Naive B cell (primary cell): ENCODE measurements around the gene MT1A. TPM values are rescaled to one million over a fixed set of nuclear protein-coding genes. Genes with fewer than 3 reads are reported as not detected.

Source experiments
- ATAC-seq, 2 donors: fragments of 150-1000 bp; cut with Tn5 transposase; 2 replicates each; pipeline ENCODE4 v1.10.0; 2021; ENCODE audit warnings: low read depth in 2 of 2, mild to moderate bottlenecking in 2 of 2, moderate library complexity in 2 of 2
- DNase-seq: peaks from one replicate; pipeline ENCODE4 v3.0.0; 2022
- H3K27ac Mint-ChIP-seq, 6 donors: one replicate each; pipeline ENCODE4 v1.8.0; 2020 to 2022; ENCODE audit warnings: mild to moderate bottlenecking in 6 of 6, mixed read lengths in 6 of 6, moderate library complexity in 5 of 6, inconsistent platforms in 2 of 6
- H3K27me3 Mint-ChIP-seq, 3 donors: one replicate each; pipeline ENCODE4 v1.8.0; 2021 to 2022; ENCODE audit warnings: mixed read lengths in 3 of 3, mild to moderate bottlenecking in 1 of 3
- H3K36me3 Mint-ChIP-seq, 2 donors: one replicate each; pipeline ENCODE4 v1.8.0; 2020 to 2022; ENCODE audit warnings: mixed read lengths in 2 of 2, inconsistent platforms in 1 of 2, mild to moderate bottlenecking in 1 of 2
- H3K4me1 Mint-ChIP-seq, 3 donors: one replicate each; pipeline ENCODE4 v1.8.0; 2020 to 2022; ENCODE audit warnings: mixed read lengths in 3 of 3, inconsistent platforms in 1 of 3, mild to moderate bottlenecking in 1 of 3, moderate library complexity in 1 of 3
- H3K4me3 Mint-ChIP-seq, 8 donors: one replicate each; pipeline ENCODE4 v1.8.0; 2020 to 2022; ENCODE audit warnings: mild to moderate bottlenecking in 8 of 8, mixed read lengths in 8 of 8, moderate library complexity in 8 of 8, inconsistent platforms in 2 of 8
- H3K9me3 Mint-ChIP-seq, 7 donors: one replicate each; pipeline ENCODE4 v1.8.0; 2020 to 2022; ENCODE audit warnings: mixed read lengths in 7 of 7, mild to moderate bottlenecking in 5 of 7, inconsistent platforms in 2 of 7, moderate library complexity in 1 of 7
- polyA plus RNA-seq, 6 donors: library from polyadenylated mRNA; unstranded; fragments of 300-500 nt; fragmentation: Illumina TruSeq; gene quantifications; one replicate each; pipeline ENCODE4 v1.2.3, GENCODE V29; 2021; ENCODE audit warnings: low read depth in 6 of 6

MT1A gene
- polyA plus RNA-seq, 6 donors from 2014 or later, result not detected

DNA sequence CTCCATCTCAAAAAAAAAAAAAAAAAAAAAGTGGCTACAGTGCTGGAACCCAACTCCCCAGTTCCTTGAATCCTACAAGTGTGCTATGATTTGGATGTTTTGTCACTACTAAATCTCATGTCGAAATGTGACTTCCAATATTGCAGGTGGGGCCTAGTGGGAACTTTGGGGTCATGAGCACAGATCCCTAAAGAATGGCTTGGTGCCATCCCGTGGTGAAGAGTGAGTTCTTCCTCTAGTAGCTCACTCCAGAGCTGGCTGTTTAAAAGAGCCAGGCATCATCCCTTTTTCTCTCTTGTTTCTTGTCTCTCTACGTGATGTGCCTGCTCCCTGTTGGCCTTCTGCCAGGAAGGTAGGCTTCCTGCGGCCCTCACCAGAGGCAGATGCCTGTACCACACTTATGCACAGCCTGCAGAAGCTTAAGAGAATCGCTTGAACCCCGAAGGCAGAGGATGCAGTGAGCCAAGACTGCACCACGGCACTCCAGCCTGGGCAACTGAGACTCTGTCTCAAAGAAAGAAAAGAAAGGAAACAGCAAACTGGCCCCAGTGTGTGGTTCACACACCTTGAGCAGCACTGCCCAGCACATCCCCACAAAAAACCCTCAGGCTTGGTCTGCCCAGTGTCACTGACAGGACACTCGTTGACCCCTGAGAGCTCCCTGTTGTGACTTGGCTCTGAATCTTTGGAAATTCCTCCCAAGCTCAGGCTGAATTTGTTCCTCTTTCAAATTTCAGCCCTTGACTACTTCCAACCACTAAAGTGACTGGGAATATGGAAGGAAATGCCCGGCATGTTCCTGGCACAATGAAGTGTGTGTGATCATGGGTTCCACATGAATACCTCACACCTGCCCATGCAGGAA lies 9.7 kb upstream of the MT1A start:
- ATAC-seq (no peak), DNase-seq (no peak)
- Mint-ChIP-seq H3K4me3 (no peak overlapping the region), H3K27me3 (peaks cover 40 to 68% (median 53%) of the 10 kb centered on the region in 3 donors), H3K9me3 (no peaks in the 10 kb centered on the region), H3K36me3 (no peaks in the 10 kb centered on the region), H3K27ac (no peak overlapping the region), H3K4me1 (peaks cover 31 to 46% (median 46%) of the 10 kb centered on the region in 3 donors)

DNA sequence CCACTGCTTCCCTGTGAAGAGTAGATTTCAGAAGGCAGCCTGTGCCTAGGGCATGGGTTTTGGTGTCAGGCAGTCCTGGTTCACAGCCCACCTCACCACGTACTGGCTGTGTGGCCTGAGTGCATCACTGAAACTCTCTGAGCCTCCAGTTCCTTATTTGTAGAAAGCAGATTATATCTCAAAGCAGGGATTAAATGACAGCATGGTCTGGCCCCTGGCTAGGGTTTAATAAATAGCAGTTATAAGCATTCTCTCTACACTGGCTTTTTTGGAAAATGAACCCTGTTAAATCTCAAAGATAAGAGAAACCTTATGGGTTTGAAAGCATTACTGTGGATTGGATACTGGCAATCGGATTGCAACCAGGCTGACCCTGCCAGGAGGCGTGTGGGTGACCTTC lies 8.9 kb upstream of the MT1A start:
- peaks cover 31 to 46% (median 44%) of the 10 kb centered on the region in 3 donors for H3K4me1 Mint-ChIP-seq
- H3K27me3 Mint-ChIP-seq, result peaks cover 42 to 70% (median 54%) of the 10 kb centered on the region in 3 donors
- no peaks in the 10 kb centered on the region for H3K36me3 Mint-ChIP-seq
- H3K4me3 Mint-ChIP-seq, result no peak overlapping the region
- H3K9me3 Mint-ChIP-seq, result no peaks in the 10 kb centered on the region
- H3K27ac Mint-ChIP-seq, result no peak overlapping the region
- no peak for ATAC-seq
- DNase-seq, result no peak

DNA sequence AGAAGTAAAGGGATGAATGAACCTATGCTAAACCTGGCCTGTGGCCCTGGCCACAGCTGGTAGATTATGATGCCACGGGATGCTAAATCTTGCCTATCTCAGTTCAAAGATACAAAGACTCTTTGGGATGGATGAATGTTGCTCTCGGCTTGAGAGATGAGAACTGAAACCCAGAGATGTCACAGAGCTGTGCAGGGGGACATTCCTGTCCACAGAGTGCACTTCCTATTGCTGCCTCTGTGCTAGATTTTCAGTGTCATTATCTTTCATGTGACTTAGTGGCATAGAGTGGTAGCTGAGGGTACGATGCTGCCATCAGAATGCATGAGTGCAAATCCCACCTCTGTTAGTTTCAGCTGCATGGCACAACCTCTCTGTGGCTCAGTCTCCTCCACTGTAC lies 8.3 kb upstream of the MT1A start:
- peaks cover 44 to 70% (median 54%) of the 10 kb centered on the region in 3 donors for H3K27me3 Mint-ChIP-seq
- H3K4me3 Mint-ChIP-seq, result peak overlapping the region in 2 of 8 donors; percentile 3 to 38
- peak; percentile 95 for ATAC-seq
- H3K36me3 Mint-ChIP-seq, result no peaks in the 10 kb centered on the region
- peak overlapping the region in 1 of 6 donors; percentile 2 for H3K27ac Mint-ChIP-seq
- DNase-seq, result peak; percentile 42
- no peaks in the 10 kb centered on the region for H3K9me3 Mint-ChIP-seq
- H3K4me1 Mint-ChIP-seq, result peaks cover 32 to 47% (median 45%) of the 10 kb centered on the region in 3 donors

DNA sequence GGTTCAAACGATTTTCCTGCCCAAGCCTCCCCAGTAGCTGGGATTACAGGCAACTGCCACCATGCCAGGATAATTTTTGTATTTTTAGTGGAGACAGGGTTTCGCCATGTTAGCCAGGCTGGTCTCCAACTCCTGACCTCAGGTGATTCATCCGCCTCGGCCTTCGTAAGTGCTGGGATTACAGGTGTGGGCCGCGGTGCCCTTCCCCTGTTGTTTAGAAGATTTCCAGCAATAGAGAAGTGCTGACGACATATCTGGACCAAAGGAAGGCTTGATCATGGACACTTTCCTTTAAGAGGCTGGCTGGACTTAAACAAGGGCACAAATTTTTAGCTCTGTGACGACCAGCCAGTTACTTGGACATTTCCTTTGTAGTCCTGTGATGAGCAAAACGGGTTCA lies 7.3 kb upstream of the MT1A start:
- DNase-seq, result no peak
- Mint-ChIP-seq H3K27ac (no peak overlapping the region), H3K4me1 (peaks cover 25 to 45% (median 40%) of the 10 kb centered on the region in 3 donors), H3K9me3 (no peaks in the 10 kb centered on the region), H3K36me3 (no peaks in the 10 kb centered on the region), H3K4me3 (peak overlapping the region in 3 of 8 donors; percentile 69 to 80 (median 75)), H3K27me3 (peaks cover 44 to 70% (median 53%) of the 10 kb centered on the region in 3 donors)
- ATAC-seq, result no peak

DNA sequence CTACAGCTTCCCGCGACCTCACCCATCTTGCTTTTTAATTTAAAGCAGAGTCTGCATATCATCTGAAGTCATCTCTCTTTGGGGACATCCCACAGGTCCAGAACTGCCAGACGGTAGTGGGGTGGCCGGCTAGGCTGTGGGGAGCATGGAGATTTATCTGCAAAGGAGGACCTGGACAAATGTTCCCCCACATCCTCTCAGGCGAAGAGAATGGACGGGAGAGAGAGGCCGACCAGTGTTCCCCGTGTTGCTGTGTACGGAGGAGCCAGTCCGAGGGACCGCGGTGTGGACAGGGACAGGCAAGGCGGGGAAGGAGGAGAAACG lies 6.7 kb upstream of the MT1A start:
- H3K27me3 Mint-ChIP-seq, result peaks cover 50 to 70% (median 57%) of the 10 kb centered on the region in 3 donors
- H3K36me3 Mint-ChIP-seq, result no peaks in the 10 kb centered on the region
- H3K4me3 Mint-ChIP-seq, result peak overlapping the region in 7 of 8 donors; percentile 37 to 87 (median 80)
- H3K9me3 Mint-ChIP-seq, result no peaks in the 10 kb centered on the region
- peaks cover 25 to 45% (median 40%) of the 10 kb centered on the region in 3 donors for H3K4me1 Mint-ChIP-seq
- ATAC-seq (no peak), DNase-seq (no peak)
- H3K27ac Mint-ChIP-seq, result peak overlapping the region in 1 of 6 donors; percentile 2

DNA sequence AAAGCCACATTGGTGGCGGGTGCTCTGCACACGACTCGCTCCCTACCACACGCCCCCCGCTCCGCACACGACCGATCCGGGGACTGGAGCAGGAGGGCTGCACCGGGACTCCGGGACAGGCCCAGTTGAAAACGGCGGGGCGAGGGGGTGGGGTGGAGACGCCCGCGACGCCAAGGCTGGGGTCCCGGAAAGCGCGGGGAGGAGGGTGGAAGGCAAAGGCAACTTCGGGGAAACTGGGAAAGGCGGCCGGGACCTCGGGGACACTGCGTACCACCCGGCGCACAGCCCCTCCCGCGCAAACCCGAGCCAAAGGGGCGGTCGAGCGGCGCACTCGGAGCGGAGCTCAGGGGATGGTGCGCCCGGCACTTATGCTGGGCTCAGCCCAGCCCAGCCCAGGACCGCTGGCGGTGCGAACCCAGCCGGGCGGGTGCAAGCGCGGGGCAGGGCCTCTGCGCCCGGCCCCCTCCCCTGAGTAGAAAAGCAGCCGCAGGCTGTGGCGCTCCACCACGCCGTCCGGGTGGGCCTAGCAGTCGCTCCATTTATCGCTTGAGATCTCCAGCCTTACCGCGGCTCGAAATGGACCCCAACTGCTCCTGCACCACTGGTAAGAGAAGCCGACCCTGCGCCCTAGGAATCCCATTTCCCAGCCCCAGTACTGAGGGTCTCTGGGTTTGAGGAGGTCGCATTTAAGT lies 6.2 kb upstream of the MT1A start, which contains the start of gene MT1M:
TSS of gene MT1M (plus strand) at position 504 of the 692 bp plus-strand sequence. CDS start at position 577, 73 bp downstream.
- H3K4me3 Mint-ChIP-seq, result peak within 1 kb of the TSS; percentile 45 to 87 (median 78)
- peaks cover 51 to 70% (median 62%) of the 10 kb centered on the region in 3 donors for H3K27me3 Mint-ChIP-seq
- H3K9me3 Mint-ChIP-seq, result no peaks in the 10 kb centered on the region
- ATAC-seq (no peak), DNase-seq (no peak)
- no peaks in the 10 kb centered on the region for H3K36me3 Mint-ChIP-seq
- peak within 1 kb of the TSS in 1 of 6 donors; percentile 2 for H3K27ac Mint-ChIP-seq
- peaks cover 25 to 48% (median 40%) of the 10 kb centered on the region in 3 donors for H3K4me1 Mint-ChIP-seq

DNA sequence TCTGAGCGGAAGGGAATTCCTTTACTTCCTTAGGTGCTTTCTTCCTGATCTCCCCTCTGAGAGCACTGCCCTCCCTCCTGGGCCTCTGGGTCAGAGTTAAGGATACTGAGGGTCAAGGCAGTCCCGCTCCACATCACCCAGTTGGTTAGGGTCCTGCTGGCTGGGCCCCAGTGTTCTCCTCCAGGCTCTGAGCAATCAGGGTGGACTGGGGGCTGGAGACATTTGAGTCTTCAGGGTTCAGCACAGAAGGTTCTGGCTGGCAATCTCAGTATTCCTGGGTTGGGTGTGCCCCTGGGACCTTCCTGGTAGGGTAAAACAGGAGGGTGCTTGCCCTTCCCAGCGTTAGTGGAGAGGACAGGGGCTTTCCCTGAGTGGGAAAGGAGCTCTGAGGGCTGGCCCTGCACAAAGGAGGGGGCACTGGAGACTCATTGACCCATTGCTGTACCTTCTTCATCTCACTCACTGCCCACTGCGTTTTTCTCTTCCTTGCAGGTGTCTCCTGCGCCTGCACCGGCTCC lies 5.6 kb upstream of the MT1A start:
- Mint-ChIP-seq H3K9me3 (no peaks in the 10 kb centered on the region), H3K27me3 (peaks cover 57 to 76% (median 68%) of the 10 kb centered on the region in 3 donors), H3K4me3 (peak overlapping the region; percentile 25 to 83 (median 63)), H3K4me1 (peaks cover 28 to 54% (median 44%) of the 10 kb centered on the region in 3 donors), H3K27ac (no peak overlapping the region), H3K36me3 (no peaks in the 10 kb centered on the region)
- no peak for DNase-seq
- ATAC-seq, result no peak

DNA sequence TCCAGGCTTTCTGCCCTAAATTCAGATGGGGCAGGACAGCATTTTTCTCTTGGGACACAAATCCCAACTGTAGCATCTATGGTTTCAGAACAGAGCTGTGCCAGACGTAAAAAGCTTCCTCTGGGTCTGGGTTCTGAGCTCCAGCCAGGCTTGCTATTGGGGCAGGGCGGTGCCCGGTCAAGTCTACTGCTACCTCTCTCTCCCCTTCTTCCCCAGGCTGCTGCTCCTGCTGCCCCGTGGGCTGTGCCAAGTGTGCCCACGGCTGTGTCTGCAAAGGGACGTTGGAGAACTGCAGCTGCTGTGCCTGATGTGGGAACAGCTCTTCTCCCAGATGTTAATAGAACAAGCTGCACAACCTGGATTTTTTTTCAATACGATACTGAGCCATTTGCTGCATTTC lies 4.9 kb upstream of the MT1A start:
- no peak overlapping the region for H3K27ac Mint-ChIP-seq
- H3K27me3 Mint-ChIP-seq, result peaks cover 59 to 81% (median 72%) of the 10 kb centered on the region in 3 donors
- H3K4me3 Mint-ChIP-seq, result peak overlapping the region in 4 of 8 donors; percentile 7 to 83 (median 17)

DNA sequence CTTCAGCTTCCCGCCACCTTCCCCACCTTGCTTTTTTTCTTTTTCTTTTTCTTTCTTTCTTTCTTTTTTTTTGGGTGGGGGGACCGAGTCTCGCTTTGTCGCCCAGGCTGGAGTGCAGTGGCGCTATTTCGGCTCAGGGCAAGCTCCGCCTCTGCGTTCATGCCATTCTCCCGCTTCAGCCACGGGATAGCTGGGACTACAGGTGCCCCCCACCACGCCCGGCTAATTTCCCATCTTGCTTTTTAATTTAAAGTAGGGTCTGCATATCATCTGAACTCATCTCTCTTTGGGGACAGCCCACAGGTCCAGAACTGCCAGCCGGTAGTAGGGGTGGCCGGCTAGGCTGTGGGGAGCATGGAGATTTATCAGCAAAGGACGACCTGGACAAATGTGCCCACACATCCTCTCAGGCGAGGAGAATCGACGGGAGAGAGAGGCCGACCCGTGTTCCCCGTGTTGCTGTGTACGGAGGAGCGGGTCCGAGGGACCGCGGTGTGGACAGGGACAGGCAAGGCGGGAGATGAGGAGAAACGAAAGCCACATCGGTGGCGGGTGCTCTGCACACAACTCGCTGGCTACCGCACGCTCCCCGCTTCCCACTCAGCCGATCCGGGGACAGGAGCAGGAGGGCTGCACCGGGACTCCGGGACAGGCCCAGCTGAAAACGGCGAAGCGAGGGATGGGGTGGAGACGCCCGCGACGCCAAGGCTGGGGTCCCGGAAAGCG lies 3.6 kb upstream of the MT1A start:
- H3K4me1 Mint-ChIP-seq, result peaks cover 26 to 51% (median 36%) of the 10 kb centered on the region in 3 donors
- H3K27ac Mint-ChIP-seq, result peak overlapping the region in 3 of 6 donors; percentile 47 to 91 (median 64)
- H3K4me3 Mint-ChIP-seq, result peak overlapping the region in 6 of 8 donors; percentile 51 to 82 (median 68)
- ATAC-seq (no peak), DNase-seq (no peak)
- H3K27me3 Mint-ChIP-seq, result peaks cover 70 to 91% (median 83%) of the 10 kb centered on the region in 3 donors
- no peaks in the 10 kb centered on the region for H3K36me3 Mint-ChIP-seq
- H3K9me3 Mint-ChIP-seq, result peaks cover 0 to 1% (median 0%) of the 10 kb centered on the region in 7 donors

More for the DNA sequence above, 4.9 kb upstream of the MT1A start:
- Mint-ChIP-seq H3K36me3 (no peaks in the 10 kb centered on the region), H3K9me3 (peaks cover 0 to under 1% (median 0%) of the 10 kb centered on the region in 7 donors), H3K4me1 (peaks cover 29 to 56% (median 47%) of the 10 kb centered on the region in 3 donors)
- DNase-seq (no peak), ATAC-seq (no peak)

DNA sequence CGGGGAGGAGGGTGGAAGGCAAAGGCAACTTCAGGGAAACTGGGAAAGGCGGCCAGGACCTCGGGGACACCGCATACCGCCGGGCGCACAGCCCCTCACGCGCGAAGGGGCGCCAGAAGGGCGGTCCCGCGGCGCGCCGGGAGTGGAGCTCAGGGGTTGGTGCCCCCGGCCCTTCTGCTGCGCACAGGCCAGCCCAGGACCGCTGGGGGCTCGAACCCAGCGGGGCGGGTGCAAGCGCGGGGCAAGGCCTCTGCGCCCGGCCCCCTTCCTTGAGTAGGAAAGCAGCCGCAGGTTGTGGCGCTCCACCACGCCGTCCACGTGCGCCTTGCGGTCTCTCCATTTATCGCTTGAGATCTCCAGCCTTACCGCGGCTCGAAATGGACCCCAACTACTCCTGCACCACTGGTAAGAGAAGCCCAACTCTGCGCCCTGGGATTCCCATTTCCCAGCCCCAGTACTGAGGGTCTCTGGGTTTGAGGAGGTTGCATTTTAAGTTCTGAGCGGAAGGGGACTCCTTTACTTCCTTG lies 3.0 kb upstream of the MT1A start:
- H3K27ac Mint-ChIP-seq, result peak overlapping the region in 1 of 6 donors; percentile 64
- no peak for DNase-seq
- H3K4me3 Mint-ChIP-seq, result peak overlapping the region in 5 of 8 donors; percentile 32 to 82 (median 70)
- H3K9me3 Mint-ChIP-seq, result peaks cover 0 to 1% (median 0%) of the 10 kb centered on the region in 7 donors
- no peaks in the 10 kb centered on the region for H3K36me3 Mint-ChIP-seq
- peaks cover 20 to 45% (median 30%) of the 10 kb centered on the region in 3 donors for H3K4me1 Mint-ChIP-seq
- ATAC-seq, result peak in 1 of 2 donors; percentile 23
- peaks cover 70 to 97% (median 89%) of the 10 kb centered on the region in 3 donors for H3K27me3 Mint-ChIP-seq

DNA sequence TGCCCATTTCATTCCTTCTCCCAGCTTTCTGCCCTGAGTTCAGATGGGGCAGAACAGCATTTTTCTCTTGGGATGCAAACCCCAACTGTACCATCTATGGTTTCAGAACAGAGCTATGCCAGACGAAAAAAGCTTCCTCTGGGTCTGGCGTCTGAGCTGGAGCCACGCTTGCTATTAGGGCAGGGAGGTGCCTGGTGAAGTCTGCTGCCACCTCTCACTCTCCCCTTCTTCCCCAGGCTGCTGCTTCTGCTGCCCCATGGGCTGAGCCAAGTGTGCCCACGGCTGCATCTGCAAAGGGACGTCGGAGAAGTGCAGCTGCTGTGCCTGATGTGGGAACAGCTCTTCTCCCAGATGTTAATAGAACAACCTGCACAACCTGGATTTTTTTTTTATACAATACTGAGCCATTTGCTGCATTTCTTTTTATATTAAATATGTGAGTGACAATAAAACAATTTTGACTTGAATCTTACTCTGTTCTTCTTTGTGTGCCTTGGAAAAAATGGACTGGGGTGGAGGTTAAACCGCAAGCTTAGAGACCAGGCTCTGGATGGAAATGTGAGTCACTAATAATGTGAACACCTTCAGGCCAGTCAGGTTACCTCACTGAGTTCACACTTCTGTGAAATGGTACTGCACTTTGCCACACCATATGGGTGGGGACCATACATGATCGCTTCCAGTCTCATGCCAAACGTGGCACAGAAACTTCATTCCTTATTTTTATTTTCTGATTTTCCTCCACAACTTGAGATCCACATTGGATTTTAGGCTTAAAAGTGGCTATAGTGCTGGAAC lies 1.7 kb upstream of the MT1A start:
- Mint-ChIP-seq H3K4me1 (peaks cover 16 to 34% (median 25%) of the 10 kb centered on the region in 3 donors), H3K36me3 (no peaks in the 10 kb centered on the region), H3K4me3 (peak overlapping the region in 1 of 8 donors; percentile 22), H3K27ac (no peak overlapping the region), H3K9me3 (peaks cover 0 to 1% (median 0%) of the 10 kb centered on the region in 7 donors), H3K27me3 (peaks cover 74 to 96% (median 89%) of the 10 kb centered on the region in 3 donors)
- ATAC-seq (no peak), DNase-seq (no peak)

DNA sequence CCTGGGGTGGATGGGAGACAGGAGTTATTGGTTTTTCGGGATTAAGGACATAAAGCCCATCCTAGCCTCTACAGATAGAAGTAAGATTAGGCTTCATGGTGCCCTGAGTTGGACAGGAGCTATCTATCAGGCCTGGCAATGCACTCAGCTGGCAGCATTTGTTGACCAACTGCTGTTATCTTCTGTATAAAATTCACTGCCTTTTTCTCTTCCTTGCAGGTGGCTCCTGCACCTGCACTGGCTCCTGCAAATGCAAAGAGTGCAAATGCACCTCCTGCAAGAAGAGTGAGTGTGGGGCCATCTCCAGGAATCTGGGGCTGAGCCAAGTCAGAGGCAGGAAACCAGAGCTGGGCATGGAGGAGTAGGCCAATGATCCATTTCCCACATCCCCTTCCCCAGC lies 579 bp downstream of the MT1A start:
- DNase-seq (no peak), ATAC-seq (no peak)
- Mint-ChIP-seq H3K36me3 (no peaks in the 10 kb centered on the region), H3K27me3 (peaks cover 81 to 91% (median 87%) of the 10 kb centered on the region in 3 donors), H3K4me1 (peaks cover 20 to 41% (median 30%) of the 10 kb centered on the region in 3 donors), H3K9me3 (peaks cover 0 to 1% (median 0%) of the 10 kb centered on the region in 7 donors), H3K4me3 (peak overlapping the region in 1 of 8 donors; percentile 21), H3K27ac (no peak overlapping the region)
